HG03064 (cell line): ENCODE measurements around the gene ZDHHC11B.
"Not testable (repeated sequence)": the region's sequence is repeated elsewhere in the genome, so short reads cannot be mapped to it uniquely, and the experiment has no call there.

Source experiments
- ATAC-seq: cut with Tn5 transposase; IDR thresholded peaks from one replicate; pipeline ENCODE4 v1.9.1; 2021; ENCODE audit warnings: low read depth; ENCODE audit not compliant: unreplicated experiment

The ZDHHC11B gene

GRCh38 chr5:688348-689010 is 96.0 kb downstream of the ZDHHC11B start:
- ATAC-seq, result not testable (repeated sequence)

GRCh38 chr5:686936-687335 is 97.6 kb downstream of the ZDHHC11B start:
- not testable (repeated sequence) for ATAC-seq

- not testable (repeated sequence) for ATAC-seq
Measured at GRCh38 chr5:686172-686523, 98.4 kb downstream of the ZDHHC11B start.

- no peak for ATAC-seq
Measured at GRCh38 chr5:685262-686171, 99.0 kb downstream of the ZDHHC11B start.

- no peak for ATAC-seq
Measured at GRCh38 chr5:684751-685216, 99.7 kb downstream of the ZDHHC11B start.

GRCh38 chr5:683551-684481 is 100.7 kb downstream of the ZDHHC11B start:
- no peak for ATAC-seq

- ATAC-seq, result not testable (repeated sequence)
Measured at GRCh38 chr5:682651-683358, 101.7 kb downstream of the ZDHHC11B start.

GRCh38 chr5:682216-682615 is 102.3 kb downstream of the ZDHHC11B start:
- not testable (repeated sequence) for ATAC-seq

GRCh38 chr5:681317-682191 is 103.0 kb downstream of the ZDHHC11B start:
- ATAC-seq, result not testable (repeated sequence)

- not testable (repeated sequence) for ATAC-seq
Measured at GRCh38 chr5:680836-681235, 103.7 kb downstream of the ZDHHC11B start.

- ATAC-seq, result not testable (repeated sequence)
Measured at GRCh38 chr5:680118-680795, 104.3 kb downstream of the ZDHHC11B start.

- ATAC-seq, result not testable (repeated sequence)
Measured at GRCh38 chr5:679166-679895, 105.2 kb downstream of the ZDHHC11B start.

- ATAC-seq, result not testable (repeated sequence)
Measured at GRCh38 chr5:678521-678920, 106.0 kb downstream of the ZDHHC11B start.

GRCh38 chr5:677131-678101 is 107.1 kb downstream of the ZDHHC11B start:
- no peak for ATAC-seq

GRCh38 chr5:676699-677076 is 107.8 kb downstream of the ZDHHC11B start:
- ATAC-seq, result no peak

- no peak for ATAC-seq
Measured at GRCh38 chr5:675871-676698, 108.4 kb downstream of the ZDHHC11B start.
